ENCODE data around the gene SLC13A3.

The SLC13A3 gene

DNA sequence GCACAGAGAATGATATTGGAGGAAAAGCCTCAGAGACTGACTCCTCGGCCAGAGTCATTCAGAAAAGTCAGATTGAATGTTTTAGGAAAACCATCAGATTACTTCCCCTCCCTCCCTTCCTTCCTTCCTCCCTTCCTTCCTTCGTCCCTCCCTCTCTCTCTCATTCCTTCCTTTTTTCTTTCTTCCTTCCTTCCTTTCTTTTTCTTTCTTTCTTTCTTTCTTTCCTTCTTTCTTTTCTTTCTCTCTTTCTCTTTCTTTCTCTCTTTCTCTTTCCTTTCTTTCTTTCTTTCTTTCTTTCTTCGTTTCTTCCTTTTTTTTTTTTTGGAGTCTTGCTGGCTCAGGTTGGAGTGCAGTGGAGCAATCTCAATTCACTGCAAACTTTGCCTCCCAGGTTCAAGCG lies 108.2 kb downstream of the SLC13A3 start:
- no peak for DNase-seq (ENCODE audit: low read depth in 1 of 2, low spot score in 1 of 2)

DNA sequence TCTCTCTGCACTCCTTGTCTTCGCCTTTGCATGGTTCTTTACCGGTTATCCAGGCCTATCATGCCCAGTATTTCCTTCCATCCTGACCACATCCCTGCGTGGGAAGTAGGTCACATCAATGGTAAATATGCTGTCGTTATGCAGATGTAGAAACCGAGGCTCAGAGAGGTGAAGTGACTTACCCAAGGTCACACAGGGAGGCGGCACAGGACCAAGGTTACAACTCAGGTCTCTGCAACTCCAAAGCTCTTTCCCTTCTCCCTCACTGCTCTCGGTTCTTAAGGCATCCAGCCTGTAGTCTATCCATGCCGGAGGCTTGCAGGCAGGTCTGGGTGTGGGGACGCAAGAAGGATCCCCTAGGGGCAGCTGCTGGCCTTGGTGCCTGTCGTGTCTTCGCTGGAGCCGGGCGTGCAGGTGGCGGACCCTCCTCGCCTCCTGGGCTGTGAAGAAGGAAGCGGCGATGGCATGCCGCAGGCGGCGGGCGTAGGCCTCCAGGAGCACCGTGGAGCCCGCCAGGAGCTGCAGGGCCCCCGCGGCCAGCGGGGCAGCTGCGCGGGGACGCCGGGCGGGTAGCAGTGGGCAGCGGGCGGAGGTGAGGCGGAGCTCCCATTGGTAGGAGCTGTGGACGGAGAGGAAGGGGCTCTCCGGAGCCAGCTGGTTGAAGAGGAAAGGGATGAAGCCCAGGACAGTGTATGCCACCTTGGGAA lies 109.9 kb downstream of the SLC13A3 start:
- no peak for DNase-seq (ENCODE audit: low read depth in 1 of 2, low spot score in 1 of 2)

DNA sequence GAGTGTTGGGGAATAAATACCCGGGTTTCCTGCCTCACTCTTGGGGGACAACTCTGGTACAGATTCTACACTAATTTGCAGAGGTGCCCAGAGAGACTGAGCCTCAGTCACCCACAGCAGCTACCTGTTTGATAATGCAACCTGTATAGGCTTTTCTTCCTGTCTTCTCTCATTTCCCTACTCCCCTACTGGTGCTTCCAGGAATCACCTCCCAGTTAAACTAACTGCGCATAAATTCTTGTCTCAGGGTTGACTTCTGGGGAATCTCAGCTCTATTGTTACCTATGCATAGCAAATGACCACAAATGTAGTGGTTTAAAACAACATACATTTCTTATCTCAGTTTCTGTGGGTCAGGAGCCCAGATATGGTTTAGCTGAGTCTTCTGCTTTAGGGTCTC lies 112.1 kb downstream of the SLC13A3 start:
- DNase-seq (ENCODE audit: low read depth in 1 of 2, low spot score in 1 of 2): no peak

DNA sequence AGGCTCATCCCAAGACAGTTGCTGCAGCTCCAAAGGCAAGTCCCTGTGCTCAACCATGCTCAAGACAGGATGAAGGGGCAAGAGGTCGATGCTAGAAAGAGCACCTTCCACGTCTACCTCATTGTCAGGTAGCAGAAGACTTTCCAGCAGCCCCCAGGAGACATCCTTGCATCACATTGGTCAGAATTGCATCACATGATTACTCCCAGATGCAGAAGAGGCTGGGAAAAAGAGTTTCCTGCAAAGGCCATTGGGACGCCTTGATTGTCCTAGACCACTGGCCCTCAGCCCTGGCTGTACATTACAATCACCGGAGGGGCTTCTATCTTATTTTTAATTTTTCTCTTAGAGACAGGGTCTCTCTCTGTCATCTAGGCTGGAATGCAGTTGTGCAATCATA lies 120.6 kb downstream of the SLC13A3 start:
- no peak for DNase-seq (ENCODE audit: low read depth in 1 of 2, low spot score in 1 of 2)

DNA sequence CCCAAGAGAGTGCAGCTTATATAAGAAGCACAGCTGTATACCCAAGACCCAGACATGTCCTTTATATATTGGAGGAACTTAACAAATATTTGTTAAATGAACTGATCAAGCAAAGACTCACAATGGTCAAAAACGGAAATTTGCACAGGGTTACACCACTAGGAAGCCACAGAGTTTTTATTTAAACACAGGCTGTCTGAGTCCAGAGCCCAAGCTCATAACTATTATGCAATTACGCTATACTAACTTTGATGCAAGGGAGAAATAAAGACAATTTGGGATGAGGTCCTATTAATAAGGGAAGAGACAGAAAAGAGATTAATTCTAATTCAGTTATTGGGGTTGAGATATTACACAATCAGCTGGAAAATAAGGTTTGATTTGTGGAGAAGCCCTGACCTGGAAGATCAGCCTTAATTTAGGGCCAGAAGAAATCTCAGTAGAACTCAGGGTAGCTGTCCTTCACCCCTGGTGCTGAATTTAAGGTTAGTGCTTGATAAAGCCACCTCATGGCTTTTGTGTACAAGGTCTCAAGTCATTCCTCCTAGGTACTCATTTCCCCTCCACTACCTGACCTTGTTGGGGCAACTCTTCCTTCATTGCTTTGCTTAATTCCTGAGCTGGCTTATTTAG lies 127.4 kb downstream of the SLC13A3 start:
- DNase-seq (ENCODE audit: low read depth in 1 of 2, low spot score in 1 of 2): no peak

DNA sequence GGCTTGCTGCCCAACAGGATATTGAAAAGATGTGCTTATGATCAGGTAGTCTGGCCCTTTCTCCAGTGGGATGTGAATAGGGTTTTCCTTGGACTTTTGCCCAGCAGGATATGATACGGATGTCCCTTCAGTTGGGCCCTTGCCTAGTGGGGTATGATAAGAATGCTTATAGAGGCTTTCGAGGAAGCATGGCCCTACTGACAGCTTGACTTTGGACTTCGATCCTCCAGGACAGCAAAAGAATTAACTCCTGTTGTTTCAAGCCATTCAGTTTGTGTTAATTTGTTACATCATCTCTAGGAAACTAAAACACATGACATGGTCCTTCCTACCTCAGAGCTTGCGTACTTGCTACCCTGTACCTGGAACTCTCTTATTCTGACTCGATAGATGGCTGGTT lies 128.2 kb downstream of the SLC13A3 start:
- DNase-seq (ENCODE audit: low read depth in 1 of 2, low spot score in 1 of 2): no peak

DNA sequence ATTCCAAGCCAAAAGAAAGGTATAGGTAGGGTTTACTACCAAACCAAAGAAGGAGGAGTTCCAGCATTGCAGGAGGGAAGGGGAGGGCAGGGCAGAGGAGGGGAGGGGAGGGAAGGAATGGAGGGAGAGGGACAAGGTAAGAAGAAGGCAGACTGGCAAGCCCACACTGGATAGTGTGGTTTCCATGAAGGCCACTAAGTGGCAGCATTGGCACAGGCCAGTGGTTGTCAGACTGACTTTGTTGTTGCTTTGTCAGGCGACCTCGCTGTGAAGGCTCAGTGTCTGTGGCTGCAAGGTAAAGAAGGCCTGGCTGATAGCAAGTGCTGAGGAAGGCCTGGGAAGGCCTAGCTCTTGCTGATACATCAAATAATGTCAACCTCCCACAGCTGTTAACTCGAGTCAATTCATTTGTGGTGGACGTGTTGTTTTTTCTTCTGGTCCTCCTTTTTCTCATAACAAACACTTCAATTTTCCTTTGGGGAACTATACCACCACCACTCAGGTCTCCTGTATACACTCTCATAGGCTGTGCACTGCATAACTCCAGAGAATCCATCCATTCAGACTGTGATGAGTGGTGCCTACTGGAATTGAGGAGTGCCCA lies 130.2 kb downstream of the SLC13A3 start:
- peak; percentile 9 to 30 for DNase-seq (ENCODE audit: low read depth in 1 of 2, low spot score in 1 of 2)

DNA sequence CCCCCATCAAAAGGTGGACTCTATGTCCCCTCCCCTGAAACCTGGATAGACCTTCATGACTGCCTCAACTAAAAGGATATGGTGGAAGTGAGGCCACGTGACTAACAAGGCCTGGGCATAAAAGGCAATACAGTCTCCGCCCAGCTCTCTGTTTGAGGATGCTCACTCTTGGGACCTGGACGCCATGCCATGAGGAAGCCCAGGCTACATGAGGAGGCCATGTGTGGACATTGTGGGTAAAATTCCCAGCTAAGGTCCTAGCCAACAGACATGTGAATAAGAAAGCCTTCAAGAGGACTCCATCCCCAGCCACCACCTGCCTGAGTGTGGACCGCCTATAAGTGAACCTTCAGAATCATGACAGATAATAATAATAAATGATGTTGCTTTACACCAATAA lies 130.7 kb downstream of the SLC13A3 start:
- DNase-seq (ENCODE audit: low read depth in 1 of 2, low spot score in 1 of 2): no peak

DNA sequence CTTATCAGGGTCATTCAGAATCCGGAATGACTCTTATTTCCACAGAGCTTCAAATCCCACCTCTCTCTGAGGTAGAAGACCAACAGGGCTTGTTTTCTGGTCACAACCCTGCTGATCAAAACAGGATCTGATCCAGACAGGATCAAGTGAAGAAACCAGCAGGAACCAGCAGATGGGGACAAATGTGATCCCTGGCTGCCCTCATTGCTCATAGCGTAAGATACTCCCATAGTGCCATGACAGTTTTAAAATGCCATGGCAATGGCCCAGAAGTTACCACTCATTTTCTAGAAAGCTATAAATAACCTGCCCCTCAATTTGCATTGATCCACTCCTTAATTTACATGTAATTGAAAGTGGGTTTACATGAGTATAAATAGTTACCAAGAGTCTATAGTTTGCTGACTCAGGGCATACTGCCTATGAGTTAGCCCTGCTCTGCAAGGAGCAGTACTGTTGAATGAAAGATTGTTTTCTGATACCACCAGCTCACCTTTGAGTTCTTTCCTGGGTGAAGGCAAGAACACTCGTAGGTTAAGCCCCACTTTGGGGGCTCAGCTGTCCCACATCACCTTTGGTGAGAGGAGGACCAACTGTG lies 131.7 kb downstream of the SLC13A3 start:
- DNase-seq (ENCODE audit: low read depth in 1 of 2, low spot score in 1 of 2): no peak

DNA sequence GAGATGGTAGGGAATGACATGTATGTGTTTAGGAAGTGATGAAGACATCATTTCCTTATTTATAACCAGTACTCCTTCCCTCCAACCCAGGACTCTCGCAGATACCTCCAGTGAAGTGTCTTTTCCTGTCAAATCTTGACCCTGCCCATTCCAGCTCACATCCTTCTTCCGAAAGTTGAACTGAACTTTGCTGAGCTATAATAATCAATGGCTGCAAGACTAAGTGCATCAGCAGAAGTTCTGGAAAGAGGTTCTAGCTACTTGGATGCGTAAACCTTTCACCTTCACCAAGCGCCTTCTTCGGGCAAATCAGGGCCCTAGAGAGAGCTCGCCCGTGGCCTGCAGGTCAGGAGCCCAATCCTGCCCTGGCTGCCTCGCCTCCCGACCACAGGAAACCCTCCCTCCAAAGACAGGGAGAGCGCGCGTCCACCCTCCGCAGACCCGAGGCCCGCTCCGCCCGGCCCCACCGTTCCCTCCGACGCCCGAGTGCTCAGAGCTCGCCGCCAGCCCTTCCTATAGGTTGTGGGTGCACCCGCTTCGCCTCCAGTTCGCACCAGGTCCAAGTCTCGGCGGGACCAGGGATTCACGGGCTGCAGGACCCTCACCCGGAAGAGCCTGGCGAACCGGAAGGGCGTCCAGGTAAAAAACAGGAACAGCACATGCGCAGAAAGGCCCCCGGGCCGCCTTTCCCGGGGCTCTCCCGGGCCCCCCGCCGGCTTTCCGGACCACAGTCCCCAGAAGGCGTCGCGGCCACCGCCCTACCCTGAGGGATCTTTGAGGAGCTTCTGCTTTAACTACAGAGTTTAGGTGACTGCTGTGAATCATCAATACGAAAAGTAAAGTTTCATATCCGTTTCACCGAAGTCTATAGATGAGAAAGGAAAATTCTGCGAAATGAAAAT lies 138.1 kb downstream of the SLC13A3 start, which contains the start of gene ZNF334:
ZNF334 (minus strand) TSS at position 617 of the 902 bp plus-strand sequence. CDS start 1,457 bp downstream, outside the sequence.
- peak in 1 of 2 donors; percentile 34 for DNase-seq (ENCODE audit: low read depth in 1 of 2, low spot score in 1 of 2)

DNA sequence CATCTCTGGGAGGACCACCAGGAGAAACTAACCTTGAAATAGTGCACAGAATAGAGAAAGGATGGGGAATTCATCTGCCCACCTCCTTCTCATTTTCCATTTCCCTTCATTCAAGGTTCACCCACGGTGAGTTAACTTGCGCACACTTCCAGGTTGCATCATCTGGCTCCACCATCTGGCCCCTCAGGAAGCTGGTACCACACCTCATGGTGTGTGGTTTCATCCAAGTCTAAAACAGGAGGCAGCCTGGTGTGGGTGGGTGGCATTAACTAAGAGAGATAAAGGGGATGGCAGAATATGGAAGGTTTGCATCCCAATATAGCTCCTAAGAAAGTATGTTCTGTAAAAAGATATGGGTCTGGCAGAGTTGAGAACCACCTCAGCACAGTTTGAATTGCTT lies 141.7 kb downstream of the SLC13A3 start:
- no peak for DNase-seq (ENCODE audit: low read depth in 1 of 2, low spot score in 1 of 2)
